ENCODE results near the gene NLRP1.
"Not testable (repeated sequence)": the region's sequence is repeated elsewhere in the genome, so short reads cannot be mapped to it uniquely, and the experiment has no call there.

Gene NLRP1

DNA sequence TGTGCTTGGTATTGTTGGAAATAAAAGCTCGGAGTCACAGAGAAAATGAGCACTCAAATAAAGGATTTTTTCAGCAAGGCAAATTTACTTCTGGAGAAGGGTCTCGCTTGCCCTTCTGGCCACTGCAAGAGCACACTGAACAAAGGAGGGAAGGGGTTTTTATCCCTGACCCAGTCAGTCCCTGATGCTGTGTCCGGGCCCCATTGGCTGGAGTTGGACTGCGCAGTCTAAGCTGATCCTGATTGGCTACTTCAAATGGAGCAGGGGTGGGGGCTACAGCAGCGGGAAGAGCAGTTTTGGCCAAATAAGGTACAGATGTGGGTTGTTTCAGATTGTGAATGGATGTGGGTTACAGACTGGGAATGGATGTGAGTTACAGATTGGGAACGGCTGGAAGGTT, 4.3 kb upstream of the NLRP1 start:
- DNase-seq (ENCODE audit: extremely low read depth in 1 of 2, low read depth in 1 of 2): no peak

DNA sequence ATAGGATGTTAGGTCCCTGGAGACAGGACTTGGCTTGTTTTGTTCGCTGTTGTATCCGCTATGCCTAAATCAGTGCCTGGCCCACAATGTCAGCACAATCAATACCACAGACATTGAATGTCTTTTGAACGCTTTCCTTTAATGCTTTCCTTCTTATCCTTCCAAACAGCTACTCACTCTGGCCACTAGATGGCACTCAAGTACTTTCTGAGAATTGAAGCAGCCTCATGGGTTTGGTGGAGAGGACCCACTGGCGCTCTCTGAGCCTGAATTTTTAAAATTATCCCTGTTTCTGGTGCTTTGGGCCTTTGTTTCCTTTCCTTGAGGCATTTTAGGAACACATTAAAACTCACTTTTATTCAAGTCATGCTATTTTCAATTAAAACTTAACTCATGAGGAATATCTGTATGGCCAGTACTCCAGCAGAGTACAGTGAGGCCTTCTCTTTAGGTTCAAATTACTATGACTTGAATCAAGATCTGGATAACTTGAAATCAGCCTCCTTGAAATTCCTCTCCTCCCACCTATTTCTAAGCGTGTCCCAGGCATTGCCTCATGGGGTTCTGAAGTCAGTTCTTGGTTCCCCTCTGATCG, 3.2 kb upstream of the NLRP1 start:
- no peak for DNase-seq (ENCODE audit: extremely low read depth in 1 of 2, low read depth in 1 of 2)

DNA sequence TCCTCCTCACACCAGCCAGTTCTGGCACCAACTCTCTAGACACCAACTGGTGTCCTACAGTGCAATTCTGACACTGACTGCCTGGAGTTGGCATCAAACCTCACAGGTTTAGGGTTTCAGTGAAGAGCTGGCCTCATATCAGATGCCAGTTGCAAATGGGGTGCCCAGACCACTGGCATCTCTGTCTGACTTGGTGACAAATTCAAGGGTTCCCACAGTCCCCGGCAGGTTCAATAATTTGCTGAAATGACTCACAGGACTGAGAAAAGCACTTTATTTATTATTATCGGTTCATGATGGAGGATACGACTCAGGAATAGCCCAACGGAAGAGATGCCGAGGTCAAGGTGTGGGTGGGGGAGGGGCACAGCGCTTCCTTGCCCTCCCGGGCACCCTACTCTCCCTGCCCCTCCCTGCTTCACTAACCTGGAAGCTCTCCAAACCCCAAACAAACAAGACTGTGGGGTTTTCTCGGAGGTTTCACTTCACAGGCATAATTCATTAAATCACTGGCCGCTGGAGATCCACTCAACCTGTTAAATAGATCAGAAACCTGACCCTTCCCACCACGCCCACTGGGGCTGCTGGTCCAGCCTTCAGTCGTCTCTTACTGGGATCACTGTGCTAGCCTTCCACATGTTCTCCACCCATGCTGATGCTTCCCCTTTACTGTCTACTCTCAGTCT, 1.7 kb upstream of the NLRP1 start:
- no peak for DNase-seq (ENCODE audit: extremely low read depth in 1 of 2, low read depth in 1 of 2)

DNA sequence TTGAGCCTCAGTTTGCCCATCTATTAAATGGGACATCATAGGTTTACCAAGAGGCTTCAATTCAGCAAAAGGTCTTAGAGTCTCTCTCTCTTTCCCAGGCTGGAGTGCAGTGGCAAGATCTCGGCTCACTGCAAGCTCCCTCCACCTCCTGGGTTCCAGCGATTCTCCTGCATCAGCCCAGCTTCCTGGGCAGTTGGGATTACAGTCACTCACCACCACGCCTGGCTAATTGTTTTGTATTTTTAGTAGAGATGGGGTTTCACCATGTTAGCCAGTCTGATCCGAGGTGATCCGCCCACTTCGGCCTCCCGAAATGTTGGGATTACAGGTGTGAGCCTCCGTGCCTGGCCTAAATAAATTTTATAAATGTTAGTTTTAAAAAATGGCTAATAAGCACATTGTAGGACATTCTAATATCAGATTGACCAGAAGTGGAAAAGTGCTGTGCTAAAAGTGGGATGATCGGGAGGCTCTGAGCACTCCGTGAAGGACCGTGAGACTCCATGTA, 1.0 kb upstream of the NLRP1 start:
- no peak for DNase-seq (ENCODE audit: extremely low read depth in 1 of 2, low read depth in 1 of 2)

DNA sequence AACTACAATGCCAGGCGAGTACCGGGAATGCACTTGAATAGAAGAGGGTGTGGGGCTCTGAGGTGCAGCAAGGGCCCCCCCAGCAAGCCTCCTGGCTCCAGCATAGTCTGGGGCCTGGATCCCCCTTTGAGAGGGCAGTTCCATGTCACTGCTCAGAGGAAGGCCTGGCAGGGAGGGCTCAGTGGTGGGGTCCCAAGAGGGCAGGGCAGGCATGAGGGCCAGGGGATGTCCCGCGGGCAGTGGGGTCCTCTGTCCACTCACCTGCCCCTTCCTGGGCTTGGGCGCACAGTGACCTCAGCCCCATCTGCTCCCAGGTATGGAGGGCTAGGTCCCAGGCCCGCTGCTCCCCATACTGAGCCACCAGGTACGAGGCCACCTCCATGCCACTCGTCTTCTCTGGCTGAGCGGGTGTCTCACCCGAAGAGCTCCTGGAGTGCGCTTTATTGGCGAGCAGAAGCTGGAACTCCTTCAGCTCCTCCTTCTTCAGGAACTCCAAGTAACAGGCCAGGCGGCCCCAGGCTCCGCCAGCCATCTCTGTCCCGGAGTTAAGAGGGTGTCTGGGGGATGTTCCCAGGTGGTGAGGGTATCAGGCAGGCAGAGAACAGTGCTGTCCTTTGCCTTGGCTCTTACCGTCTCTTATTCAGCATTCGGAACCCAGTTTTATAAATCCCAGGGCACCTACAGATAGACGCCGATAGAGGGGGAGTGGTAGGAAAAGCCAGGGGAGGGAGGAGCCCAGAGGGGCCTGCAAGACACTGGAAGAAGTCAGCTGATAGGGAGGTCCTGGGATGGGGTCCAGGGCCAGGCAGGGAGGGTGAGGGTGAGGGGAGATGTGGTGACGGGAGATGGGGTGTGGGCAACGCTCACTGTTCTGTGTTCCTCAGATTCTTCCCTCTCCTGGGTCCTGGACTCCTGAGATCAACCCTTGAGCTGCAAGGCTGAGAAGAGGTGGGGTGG, 605 bp downstream of the NLRP1 start:
- DNase-seq (ENCODE audit: extremely low read depth in 1 of 2, low read depth in 1 of 2): no peak

DNA sequence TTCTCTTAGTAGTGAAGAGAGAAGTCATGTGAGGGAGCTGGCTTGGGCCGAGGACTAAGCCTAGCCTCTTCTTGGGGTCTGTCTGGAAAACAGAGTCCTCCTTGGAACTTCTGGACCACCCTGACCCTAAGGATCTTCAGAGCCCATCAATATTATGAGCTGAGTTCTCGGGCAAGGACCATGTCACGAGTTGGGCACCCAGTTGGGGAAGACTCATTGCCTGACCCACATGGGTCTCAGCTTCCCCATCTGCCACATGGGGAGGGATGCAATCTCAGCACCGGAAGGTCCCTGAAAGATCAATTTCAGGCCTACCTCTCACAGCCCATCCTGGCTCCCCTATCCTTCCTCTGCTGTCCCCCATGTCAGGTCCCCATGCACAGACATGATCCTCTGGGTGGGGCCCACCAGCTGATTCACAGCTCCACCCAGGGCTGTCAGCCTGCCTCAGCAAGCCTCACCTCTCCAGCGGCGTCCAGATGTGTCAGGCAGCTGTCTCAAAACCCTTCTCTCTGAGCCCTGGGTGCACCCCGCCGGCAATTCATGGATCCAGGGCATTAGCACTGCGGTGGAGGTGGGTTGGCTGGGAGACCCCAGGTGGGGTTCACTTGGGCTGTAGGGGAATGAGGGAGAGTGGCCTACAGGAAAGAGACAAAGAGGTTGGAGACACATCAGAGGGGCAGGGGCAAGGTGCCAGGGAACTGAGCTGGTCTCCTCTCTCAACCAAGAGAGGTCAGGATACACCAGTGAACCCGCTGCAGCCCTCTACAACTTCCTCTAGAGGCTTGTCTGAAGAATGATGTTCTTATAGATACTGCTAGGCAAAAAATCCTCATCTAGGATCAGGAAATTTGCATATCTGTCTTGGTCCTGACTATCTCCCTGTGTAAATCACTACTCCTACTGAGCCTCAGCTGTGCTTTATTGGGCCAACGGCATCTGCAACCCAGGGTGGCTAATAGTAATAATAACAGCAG, 1.8 kb downstream of the NLRP1 start:
- no peak for DNase-seq (ENCODE audit: extremely low read depth in 1 of 2, low read depth in 1 of 2)

DNA sequence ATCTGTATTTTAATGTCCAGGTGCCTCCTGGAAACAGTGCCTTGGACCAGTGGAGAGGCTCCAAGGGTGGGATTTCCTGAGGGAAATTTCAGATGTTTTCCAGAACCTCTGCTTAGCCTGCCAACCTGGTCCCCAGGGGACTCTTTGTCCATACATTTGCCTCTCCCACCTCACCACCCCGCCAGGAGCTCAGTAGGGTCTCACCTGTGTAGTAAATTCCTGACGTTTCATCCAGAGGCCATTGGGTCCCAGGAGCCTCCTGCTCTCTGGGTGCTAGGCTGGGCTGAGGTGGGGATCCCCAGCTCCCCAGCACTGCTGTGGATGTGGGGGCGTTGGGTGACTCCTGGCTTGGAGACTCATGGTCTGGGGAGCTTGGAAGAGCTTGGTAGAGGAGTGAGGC, 2.7 kb downstream of the NLRP1 start:
- no peak for DNase-seq (ENCODE audit: extremely low read depth in 1 of 2, low read depth in 1 of 2)

DNA sequence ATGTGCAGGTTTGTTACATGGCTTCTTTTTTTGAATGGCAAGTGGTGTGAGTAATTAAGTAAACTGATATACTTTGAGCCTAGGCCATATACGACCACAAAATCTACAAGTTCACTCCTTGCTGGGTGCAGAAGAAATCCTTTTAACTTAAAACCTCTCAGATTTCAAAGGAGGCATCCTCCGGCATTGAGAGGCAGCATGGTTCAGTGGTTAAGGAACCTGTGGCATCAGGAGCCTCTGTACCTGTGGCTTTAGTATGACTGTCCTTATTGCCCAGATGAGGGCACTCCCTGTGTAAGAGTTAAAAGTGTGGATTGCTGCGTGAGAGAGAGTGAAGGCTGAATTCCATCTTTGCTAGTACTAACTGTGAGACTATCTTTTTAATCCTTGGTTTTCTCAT, 3.3 kb downstream of the NLRP1 start:
- DNase-seq (ENCODE audit: extremely low read depth in 1 of 2, low read depth in 1 of 2): no peak

DNA sequence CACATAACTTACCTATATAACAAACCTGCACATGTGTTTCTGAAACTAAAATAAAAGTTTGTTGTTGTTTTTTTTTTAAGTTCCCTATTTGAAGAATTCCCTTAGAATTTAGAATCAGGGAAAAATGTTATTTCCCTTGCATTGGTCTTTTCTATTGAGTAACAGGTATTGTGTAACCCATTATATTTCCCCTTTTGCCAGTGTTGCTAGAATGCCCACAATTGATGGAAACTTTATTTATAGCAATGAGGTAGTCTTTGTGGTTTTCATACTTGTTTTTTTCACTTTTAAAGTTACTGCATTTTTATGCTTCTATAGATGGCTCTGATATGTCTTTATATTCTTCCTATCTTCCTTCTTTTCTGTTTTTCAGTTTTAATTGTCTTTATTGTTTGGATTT, 3.9 kb downstream of the NLRP1 start:
- DNase-seq (ENCODE audit: extremely low read depth in 1 of 2, low read depth in 1 of 2): no peak

DNA sequence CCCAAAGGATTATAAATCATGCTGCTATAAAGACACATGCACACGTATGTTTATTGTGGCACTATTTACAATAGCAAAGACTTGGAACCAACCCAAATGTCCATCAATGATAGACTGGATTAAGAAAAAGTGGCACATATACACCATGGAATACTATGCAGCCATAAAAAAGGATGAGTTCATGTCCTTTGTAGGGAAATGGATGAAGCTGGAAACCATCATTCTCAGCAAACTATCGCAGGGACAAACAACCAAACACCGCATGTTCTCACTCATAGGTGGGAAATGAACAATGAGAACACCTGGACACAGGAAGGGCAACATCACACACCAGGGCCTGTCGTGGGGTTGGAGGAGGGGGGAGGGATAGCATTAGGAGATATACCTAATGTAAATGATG, 5.5 kb downstream of the NLRP1 start:
- not testable (repeated sequence) for DNase-seq (ENCODE audit: extremely low read depth in 1 of 2, low read depth in 1 of 2)

DNA sequence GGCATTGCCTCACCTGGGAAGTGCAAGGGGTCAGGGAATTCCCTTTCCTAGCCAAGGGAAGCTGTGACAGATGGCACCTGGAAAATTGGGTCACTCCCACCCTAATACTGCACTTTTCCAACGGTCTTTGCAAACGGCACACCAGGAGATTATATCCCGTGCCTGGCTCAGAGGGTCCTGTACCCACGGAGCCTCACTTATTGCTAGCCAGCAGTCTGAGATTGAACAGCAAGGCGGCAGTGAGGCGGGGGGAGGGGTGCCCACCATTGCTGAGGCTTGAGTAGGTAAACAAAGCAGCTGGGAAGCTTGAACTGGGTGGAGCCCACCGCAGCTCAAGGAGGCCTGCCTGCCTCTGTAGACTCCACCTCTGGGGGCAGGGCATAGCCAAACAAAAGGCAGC, 11.3 kb downstream of the NLRP1 start:
- not testable (repeated sequence) for DNase-seq (ENCODE audit: extremely low read depth in 1 of 2, low read depth in 1 of 2)

DNA sequence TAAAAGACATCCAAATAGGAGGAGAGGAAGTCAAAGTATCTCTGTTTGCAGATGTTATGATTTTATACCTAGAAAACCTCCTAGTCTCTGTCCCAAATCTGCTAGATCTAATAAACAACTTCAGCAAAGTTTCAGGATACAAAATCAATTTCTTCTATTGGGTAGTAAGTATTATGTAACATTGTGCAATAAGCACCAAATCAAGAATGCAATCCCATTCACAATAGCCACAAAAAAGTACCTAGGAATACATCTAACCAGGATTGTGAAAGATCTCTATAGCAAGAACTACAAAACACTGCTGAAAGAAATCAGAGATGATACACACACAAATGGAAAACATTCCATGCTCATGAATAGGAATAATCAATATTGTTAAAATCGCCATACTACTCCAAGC, 13.0 kb downstream of the NLRP1 start:
- DNase-seq (ENCODE audit: extremely low read depth in 1 of 2, low read depth in 1 of 2): no peak

DNA sequence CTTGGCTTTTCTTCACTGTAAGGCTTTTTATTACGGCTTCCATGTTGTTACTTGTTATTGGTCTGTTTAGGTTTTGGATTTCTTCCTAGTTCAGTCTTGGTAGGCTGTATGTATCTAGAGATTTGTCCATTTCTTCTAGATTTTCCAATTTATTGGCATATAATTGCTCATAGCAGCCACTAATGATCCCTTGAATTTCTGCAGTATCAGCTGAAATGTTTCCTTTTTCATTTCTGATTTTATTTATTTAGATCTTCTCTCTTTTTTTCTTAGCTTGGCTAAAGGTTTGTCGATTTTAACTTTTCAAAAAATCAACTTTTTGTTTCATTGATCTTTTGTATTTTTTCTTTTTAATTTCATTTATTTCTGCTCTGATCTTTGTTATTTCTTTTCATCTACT, 18.5 kb downstream of the NLRP1 start:
- DNase-seq (ENCODE audit: extremely low read depth in 1 of 2, low read depth in 1 of 2): no peak

DNA sequence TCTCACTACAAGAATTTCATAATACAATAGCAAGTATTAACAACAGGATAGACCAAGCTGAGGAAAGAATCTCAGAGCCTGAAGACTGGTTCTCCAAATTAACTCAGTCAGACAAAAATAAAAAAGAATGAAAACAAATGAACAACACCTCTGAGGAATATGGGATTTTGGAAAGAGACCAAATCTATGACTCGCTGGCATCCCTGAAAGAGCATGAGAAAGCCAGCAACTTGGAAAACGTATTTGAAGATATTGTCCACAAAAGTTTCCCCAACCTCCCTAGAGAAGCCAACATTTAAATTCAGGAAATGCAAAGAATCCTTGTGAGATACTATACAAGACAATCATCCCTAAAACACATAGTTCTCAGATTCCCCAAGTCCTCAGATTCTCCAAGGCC, 20.9 kb downstream of the NLRP1 start:
- no peak for DNase-seq (ENCODE audit: extremely low read depth in 1 of 2, low read depth in 1 of 2)

DNA sequence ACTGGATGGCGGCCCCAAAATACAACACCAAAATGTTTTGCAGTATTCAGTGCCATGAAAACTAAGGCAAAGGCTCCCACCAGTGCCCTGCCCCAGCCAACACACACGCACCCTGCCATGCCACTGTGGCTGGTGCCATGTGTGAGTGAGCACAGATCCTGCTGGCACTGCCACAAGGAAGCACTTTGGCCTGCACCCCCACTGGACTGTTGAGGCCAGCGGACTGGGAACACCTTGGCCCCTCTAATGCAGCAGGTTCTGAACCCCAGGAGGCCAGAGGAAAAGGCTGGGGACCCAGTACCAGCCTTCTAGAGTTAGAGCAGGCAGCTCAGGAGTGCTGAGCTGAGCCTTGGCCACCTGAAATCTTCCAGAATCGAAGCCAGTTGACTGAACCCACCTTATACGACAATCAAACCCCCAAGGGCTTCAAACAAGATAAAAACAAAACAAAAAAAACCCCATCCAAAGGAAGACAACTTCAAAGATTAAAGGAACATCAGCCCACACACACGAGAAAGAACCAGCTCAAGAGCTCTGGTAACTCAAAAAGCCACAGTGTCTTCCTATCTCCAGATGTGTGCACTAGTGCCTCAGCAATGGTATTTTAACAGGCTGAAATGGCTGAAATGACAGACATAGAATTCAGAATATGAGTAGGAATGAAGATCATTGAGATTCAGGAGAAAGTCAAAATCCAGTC, 21.5 kb downstream of the NLRP1 start:
- DNase-seq (ENCODE audit: extremely low read depth in 1 of 2, low read depth in 1 of 2): no peak

DNA sequence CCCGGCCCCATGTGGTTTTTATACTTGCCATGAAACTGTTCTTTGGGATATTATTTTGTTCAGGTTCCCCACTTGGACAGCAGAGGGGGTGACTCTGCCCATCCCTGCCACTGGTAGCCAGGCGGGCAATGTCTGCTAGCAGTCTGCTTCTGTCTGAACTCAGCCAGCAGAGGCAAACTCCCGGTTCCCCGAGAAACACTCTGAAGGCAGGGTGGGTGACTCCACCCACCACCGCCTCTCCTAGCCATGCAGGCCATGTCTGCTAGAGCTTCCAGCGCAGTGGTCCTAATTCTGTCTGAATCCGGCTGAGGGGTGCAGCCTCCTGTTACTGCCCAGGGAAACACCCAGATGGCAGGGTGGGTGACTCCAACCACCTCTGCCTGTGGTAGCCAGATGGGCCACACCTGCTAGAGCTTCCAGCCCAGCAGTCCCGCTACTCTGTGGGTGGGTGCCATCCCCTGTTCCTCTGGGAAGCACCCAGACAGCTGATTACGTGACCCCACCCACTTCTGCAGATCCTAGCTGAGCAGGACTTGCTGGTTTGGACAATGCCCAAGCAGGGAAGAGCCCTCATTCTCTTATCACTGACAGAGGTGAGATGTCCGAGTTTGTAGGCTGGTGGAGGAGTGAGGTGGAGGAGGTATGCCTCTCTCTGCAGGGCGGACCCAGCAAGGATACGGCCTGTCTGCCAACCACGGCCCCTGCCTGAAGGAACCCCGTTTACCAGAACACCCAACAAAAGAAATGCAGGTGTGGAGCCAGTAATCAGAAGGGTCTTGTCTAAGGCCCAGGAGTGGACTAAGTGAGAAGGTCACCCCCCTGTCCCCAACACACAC, 22.4 kb downstream of the NLRP1 start:
- no peak for DNase-seq (ENCODE audit: extremely low read depth in 1 of 2, low read depth in 1 of 2)

DNA sequence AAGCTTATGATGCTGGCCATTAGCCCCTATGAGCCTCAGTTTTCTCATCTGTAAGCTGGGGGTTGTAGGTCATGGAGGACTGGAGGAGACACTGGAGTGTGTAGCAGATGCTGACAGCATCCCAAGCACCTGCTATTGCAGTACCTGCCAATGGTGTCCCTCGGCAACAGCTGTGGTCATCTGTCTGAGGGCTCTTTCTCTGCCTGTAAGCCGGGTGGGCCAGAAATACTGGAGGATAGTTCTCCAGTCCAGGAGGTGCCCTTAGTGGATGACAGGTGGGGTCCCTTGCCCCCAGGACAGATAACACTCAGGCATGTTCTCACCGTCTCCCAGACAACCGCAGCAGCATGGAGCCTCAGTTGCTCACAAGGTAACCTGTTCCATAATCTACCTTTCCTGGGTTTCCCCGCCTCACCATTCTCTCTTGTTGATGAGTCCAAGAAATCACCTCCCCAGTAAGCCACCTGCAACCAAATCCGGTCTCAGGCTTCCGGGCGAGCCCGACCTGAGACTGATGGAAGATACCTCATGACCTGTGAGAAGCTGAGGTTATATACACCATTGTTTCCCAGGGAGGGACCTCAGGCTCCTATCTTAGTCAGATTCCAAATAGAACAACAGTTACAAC, 23.8 kb downstream of the NLRP1 start:
- DNase-seq (ENCODE audit: extremely low read depth in 1 of 2, low read depth in 1 of 2): no peak

All from activated CD8-positive, alpha-beta memory T cell treated with anti-CD3 and anti-CD28 coated beads for 1 hour (primary cell).